ENCODE measurements around the gene FIBCD1.

FIBCD1 gene

DNA sequence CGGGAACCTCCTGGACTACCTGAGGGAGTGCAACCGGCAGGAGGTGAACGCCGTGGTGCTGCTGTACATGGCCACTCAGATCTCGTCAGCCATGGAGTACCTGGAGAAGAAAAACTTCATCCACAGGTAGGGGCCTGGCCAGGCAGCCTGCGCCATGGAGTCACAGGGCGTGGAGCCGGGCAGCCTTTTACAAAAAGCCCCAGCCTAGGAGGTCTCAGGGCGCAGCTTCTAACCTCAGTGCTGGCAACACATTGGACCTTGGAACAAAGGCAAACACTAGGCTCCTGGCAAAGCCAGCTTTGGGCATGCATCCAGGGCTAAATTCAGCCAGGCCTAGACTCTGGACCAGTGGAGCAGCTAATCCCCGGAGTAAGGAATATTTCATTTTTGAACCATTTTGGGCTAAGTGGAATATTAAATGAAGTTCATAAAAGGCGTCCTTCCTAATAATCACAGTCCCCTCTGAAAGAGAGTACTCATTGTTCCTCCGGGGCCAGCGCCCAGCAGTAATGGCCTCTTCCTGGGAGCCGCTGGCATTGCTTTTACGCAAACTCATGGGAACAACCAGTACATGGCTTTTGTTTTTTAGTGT lies 66.0 kb downstream of the FIBCD1 start:
- no peak for DNase-seq

DNA sequence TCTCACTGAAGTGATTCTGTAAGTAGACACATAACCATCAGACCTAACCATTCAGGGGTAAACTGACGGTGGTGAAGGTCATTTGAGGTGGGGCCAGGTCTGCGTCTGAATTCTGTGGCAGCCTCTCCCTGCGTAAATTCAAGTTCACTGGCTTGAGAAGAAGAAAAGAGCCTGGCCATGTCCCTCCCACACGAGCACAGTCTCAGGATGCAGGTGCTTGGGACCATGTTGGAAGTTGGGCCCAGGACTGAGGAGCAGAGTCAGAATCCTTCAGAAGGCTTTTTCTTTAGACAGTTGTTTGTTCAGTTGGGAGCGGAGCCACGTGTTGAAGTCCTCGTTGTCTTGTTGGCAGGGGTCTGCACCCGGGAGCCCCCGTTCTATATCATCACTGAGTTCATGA lies 66.5 kb downstream of the FIBCD1 start:
- DNase-seq = no peak

- no peak for DNase-seq
These were observed 67.0 kb downstream of the FIBCD1 start for GRCh38 chr9:130872093-130872492.

- DNase-seq = no peak
These were observed 67.5 kb downstream of the FIBCD1 start for GRCh38 chr9:130871395-130872062.

GRCh38 chr9:130870491-130871381 lies 68.3 kb downstream of the FIBCD1 start:
- DNase-seq = no peak

DNA sequence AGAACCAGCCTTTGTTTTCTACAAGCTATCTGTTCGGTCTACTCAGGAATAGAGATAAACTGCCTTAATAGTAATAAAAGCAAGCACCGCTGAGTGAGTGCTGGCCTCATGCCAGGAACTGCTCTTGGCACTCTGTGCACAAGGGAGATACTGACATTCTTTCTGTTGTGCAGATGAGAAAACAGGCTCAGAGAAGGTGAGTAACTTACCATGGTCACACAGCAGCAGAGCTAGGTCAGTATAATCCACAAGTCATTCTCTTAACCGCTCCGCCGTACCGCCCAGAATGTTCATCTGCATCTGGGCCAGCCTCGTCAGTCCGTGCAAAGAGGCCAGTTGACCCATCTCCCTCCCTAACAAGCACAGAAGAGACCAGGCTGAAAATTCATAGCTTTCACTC lies 69.8 kb downstream of the FIBCD1 start:
- no peak for DNase-seq

GRCh38 chr9:130868230-130868629 lies 70.8 kb downstream of the FIBCD1 start:
- no peak for DNase-seq

DNA sequence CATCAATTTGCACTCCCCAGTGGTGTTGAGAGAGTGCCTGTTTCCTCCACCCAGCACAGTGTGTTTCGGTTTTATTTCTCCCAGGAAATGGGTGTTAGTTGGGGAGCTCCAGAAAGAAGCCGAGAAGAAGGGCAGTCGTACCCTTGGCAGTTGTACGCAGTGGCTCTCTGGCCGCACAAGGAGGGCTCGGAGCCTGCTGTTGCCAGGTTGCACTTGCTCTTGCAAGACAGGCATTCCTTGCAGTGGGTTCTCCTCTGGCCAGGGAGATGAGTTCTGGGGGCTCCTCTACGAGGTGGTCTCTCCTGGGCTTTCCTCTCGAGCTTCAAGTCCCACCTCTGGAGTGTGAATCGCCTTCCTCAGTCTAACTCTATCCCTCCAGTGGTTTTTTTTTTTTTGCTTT lies 71.5 kb downstream of the FIBCD1 start:
- no peak for DNase-seq

DNA sequence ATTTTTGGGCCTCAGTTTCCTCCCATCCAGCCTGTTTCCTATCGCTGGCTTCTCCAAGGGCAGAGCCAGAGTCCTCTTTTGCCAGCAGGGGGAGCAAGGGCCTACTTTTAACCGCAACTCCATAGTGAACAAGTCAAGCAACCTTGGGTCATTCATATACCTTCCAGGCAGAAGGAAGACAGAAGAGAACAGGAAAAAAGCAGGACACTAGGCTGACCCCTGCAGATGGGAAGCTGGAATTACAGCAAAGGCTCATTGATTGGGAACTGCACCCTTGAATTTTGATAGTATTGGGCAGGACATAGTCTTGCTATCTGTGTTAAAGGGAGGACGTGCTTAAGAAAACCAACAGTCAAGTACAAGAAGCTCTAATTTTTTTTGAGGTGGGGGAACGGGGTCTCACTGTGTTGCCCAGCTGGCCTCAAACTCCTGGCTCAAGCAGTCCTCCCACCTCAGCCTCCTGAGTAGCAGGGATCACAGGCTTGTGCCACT lies 72.5 kb downstream of the FIBCD1 start:
- DNase-seq = peak; percentile 45

GRCh38 chr9:130865921-130866320 lies 73.1 kb downstream of the FIBCD1 start:
- no peak for DNase-seq

DNA sequence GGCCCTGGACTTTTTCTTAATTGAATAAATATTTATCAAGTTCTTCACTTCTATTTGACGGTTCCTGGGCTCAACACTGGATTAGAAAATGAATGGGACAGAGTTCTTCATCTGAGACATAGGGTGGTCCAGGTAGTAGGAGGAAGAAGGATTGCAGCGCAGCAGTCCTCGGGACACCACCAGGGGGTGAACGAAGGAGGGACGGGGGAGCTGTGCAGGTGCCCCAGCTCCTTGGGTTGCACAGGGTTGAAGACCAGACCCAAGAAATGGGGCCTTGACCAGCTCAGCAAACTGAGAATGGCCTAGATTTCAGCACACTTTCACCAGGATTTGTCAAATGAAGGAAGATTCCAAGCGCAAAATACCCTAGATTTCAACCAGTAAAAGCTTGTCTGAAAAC lies 74.5 kb downstream of the FIBCD1 start:
- no peak for DNase-seq

- DNase-seq = no peak
These were observed 76.3 kb downstream of the FIBCD1 start for GRCh38 chr9:130862747-130863146.

- DNase-seq = no peak
These were observed 76.8 kb downstream of the FIBCD1 start for GRCh38 chr9:130862217-130862616.

- DNase-seq = no peak
These were observed 77.5 kb downstream of the FIBCD1 start for GRCh38 chr9:130861372-130862180.

DNA sequence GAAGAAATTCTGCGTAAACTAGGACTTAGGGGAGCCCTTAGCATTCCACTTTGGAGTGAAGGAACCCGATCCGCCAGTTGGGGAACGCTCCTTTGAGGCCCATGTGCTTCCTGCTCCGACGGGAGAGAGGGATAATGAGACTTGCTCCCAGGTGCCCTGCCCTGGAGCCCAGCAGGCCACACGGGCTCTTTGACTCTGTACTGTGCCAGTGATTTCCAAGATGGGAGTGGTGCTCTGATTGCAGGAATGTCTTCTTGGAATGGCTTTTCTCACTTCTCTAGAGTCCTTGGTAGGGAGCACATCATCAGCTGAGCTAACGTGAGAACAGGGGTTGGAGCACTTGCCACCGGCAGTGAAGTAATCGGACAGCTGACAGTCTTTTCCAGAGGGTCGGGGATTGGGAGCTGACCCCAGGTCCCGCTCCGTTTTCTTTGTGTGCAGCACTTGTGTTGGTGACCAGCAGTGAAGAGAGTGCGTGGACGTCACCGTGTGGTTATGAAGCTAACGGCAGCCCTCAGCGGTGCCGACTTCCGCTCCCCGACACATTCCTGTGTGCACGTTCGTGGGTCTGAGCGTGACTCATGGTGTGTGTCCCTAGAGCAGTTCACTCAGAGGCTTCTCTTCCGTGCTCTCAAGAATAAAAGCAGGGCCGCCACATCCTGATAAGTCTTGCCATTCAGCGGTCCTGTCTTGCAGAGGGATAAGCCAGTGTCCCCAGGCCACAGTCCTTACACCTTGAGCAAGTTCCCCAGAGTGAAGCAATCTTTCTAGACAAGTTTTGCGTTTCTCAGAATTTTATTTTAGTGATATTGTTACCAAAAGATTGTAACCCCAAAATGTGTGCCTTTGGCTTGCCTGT lies 78.4 kb downstream of the FIBCD1 start:
- no peak for DNase-seq

- no peak for DNase-seq
These were observed 80.0 kb downstream of the FIBCD1 start for GRCh38 chr9:130858739-130859705.

- no peak for DNase-seq
These were observed 80.9 kb downstream of the FIBCD1 start for GRCh38 chr9:130857864-130858738.

DNA sequence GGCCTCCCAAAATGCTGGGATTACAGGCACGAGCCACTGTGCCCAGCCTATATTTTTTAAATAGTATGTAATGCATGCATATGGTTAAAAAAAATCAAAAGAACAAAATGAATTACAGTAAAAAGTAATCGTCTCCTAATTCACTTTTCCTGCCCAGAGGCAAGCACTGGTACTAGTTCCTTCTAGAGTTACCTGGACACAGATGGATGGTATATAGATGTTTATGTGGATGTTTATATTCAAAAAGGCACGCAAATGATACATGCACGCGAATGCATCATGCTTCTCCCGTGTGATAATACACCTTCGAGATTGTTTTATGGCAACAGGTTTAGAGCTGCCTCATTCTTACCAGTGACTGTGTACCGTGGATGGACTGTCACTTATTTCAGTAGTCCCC lies 82.6 kb downstream of the FIBCD1 start:
- no peak for DNase-seq

- DNase-seq = no peak
These were observed 84.2 kb downstream of the FIBCD1 start for GRCh38 chr9:130854835-130855234.

GRCh38 chr9:130854092-130854491 lies 85.0 kb downstream of the FIBCD1 start:
- DNase-seq = no peak

Data from KG1 (cell line).